ENCODE measurements around the gene SHMT2.

SHMT2 gene

DNA sequence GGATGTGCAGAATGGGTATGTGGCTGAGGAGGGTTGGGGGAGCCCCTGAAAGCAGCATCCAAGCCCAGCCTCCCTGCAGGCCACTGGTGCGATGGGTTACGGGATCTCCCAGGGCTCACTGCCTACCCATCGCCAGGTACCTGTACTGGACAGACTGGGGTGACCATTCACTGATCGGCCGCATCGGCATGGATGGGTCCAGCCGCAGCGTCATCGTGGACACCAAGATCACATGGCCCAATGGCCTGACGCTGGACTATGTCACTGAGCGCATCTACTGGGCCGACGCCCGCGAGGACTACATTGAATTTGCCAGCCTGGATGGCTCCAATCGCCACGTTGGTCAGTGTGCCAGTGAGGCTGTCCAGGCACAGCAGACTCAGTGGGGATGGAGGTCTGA is 31.2 kb upstream of the SHMT2 start:
- no peak for DNase-seq

- no peak for DNase-seq
Measured at GRCh38 chr12:57199191-57199590, 30.3 kb upstream of the SHMT2 start.

DNA sequence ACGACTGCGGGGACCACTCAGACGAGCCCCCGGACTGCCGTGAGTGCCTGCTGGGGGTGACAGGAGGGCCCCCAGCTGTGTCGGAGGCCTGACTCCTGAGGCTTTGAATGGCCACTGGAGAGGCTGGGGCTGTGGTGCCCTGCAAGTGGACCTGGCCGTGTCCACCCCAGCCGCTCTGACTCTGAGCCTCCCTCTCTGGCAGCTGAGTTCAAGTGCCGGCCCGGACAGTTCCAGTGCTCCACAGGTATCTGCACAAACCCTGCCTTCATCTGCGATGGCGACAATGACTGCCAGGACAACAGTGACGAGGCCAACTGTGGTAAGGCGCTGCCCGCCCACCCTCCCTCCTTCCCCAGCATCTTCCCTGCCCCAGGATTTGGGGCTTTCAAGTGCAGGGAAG is 29.0 kb upstream of the SHMT2 start:
- DNase-seq, result no peak

GRCh38 chr12:57201219-57201618 is 28.3 kb upstream of the SHMT2 start:
- DNase-seq, result no peak

- no peak for DNase-seq
Measured at GRCh38 chr12:57201631-57202030, 27.9 kb upstream of the SHMT2 start.

DNA sequence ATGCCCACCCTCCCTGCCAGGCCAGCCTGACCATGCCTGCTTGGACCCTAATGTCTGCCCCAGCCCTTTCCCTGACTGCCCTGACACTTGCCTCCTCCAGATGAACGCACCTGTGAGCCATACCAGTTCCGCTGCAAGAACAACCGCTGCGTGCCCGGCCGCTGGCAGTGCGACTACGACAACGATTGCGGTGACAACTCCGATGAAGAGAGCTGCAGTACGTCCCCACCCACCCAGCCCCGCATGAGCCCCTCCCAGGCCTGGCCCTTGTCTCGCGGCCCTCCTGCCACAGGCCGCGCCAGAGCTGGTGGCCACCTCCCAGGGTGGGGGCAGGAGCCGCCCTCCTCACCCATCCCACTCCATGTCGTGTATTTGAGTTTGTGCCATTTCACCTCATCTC is 27.2 kb upstream of the SHMT2 start:
- DNase-seq, result no peak

DNA sequence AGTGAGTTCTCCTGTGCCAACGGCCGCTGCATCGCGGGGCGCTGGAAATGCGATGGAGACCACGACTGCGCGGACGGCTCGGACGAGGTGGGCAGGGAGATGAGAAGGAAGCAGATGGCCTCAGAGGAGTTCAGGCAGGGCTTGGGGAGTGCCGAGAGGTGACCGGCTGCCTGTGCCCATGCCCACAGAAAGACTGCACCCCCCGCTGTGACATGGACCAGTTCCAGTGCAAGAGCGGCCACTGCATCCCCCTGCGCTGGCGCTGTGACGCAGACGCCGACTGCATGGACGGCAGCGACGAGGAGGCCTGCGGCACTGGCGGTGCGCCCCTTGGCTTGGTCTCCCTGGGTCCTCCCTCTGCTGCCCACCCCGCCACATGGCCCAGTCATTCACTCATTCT is 26.3 kb upstream of the SHMT2 start:
- no peak for DNase-seq

- no peak for DNase-seq
Measured at GRCh38 chr12:57203791-57204190, 25.7 kb upstream of the SHMT2 start.

DNA sequence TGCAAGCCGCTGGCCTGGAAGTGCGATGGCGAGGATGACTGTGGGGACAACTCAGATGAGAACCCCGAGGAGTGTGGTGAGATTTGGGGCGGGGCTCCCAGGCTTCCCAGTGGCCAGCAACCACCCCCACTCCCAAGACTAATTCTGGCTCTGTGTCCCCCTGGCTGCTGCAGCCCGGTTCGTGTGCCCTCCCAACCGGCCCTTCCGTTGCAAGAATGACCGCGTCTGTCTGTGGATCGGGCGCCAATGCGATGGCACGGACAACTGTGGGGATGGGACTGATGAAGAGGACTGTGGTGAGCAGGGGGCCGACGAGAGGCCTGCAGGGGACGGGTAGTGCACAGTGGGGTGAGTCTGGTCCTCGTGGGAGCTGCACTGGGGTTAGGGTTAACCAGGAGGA is 25.1 kb upstream of the SHMT2 start:
- DNase-seq, result no peak

DNA sequence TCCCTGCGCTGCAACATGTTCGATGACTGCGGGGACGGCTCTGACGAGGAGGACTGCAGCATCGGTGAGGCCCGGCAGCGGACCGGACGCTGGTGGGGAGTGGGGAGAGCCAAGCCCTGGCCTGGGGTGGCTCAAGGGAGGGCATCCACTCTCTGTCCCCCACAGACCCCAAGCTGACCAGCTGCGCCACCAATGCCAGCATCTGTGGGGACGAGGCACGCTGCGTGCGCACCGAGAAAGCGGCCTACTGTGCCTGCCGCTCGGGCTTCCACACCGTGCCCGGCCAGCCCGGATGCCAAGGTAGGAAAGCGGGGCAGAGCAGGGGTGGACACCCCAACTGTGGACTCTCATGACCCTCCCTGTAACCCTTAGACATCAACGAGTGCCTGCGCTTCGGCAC is 24.3 kb upstream of the SHMT2 start:
- no peak for DNase-seq

GRCh38 chr12:57205931-57206330 is 23.6 kb upstream of the SHMT2 start:
- no peak for DNase-seq

DNA sequence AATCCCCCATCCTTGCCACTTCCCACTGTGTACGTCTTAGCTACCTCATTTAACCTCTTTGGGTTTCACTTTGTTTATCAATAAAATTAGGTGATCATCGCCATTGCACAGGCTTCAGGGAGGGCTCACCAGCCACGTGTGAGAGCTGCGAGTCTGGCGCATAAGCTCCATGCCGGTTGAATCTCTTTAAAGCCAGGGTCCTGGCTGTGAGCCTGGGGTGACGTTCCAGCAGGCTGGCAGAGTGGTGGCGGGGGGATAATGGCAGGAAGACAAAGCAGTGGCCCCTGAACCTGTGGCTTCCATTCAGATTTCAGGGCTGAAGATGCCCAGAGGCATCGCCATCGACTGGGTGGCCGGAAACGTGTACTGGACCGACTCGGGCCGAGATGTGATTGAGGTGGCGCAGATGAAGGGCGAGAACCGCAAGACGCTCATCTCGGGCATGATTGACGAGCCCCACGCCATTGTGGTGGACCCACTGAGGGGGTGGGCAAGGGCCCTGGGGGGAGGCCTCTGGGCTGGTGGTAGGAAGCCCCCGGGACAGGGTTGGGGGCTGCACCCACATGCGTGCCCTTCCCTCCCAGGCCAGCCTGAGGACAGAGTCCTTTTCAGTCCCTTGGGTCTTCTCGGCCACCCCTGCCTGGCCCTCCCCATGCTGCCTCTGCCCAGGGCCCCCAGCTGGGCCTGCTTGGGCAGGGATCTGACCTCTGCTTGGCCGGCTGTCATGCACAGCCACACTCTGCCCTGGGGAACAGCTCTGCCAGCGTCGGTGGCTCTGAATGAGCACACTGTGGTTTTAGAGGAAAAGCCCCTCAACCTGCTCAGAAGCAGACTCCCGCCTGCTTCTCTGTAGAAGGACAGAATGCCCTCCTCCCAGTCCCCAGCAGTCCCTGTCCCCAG is 21.5 kb upstream of the SHMT2 start:
- no peak for DNase-seq

DNA sequence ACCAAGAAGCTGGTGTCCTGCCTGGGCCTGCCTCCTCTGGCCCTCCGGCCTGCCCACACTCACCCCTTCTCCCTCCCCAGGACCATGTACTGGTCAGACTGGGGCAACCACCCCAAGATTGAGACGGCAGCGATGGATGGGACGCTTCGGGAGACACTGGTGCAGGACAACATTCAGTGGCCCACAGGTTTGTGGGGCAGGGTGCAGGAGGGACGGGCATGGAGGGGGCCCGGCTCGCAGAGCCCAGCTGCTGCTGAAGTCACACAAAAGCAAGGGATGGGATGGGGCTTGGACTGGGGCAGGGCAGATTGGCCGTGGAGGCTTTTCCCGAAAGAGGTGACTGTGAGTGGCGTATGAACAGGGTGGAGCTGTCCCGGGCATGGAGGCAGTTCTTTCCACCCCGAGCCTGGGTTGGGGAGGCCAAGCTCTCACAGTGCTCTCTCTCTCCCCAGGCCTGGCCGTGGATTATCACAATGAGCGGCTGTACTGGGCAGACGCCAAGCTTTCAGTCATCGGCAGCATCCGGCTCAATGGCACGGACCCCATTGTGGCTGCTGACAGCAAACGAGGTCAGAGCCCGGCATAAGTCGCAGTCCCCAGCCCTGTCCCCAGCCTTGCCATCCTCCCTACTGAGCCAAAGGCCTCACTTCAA is 20.8 kb upstream of the SHMT2 start:
- DNase-seq, result no peak

DNA sequence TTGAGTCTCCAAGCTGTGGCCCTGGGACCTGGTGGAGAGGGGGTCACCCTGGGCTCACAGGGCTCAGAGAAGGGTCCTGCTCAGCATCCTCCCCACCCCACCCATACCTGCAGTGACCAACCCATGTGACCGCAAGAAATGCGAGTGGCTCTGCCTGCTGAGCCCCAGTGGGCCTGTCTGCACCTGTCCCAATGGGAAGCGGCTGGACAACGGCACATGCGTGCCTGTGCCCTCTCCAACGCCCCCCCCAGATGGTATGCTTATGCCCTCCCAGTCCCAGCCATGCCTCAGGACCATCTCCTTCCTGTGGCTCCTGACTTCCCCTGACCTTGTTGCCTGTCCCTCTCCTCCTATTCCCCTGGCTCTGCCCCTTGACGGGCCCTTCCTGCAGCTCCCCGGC is 19.6 kb upstream of the SHMT2 start:
- DNase-seq, result no peak

- no peak for DNase-seq
Measured at GRCh38 chr12:57210461-57210860, 19.1 kb upstream of the SHMT2 start.

DNA sequence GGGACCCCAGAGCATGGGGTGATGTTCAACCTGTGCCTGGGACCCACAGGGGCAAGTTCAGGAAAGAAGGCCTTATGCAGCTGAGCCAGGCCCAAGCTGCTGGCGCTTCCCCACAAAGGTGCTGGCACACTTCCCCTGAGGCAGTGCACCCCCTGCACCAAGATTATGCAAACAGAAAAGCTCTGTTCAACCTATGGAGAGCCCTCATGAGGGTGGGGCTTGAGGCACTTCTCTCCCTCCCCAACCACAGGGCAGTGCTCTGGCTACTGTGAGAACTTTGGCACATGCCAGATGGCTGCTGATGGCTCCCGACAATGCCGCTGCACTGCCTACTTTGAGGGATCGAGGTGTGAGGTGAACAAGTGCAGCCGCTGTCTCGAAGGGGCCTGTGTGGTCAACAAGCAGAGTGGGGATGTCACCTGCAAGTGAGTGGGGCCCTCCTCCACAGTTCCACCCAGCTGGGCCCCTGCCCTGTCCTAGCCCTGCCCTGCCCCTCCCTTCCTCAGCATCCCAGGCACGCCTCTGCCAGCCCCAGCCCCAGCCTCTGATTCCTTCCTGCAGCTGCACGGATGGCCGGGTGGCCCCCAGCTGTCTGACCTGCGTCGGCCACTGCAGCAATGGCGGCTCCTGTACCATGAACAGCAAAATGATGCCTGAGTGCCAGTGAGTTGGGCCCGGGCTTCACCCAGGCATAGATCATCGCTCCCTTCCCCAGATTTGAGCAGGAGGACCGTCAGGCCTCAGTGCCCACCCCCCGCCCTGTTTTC is 18.4 kb upstream of the SHMT2 start:
- no peak for DNase-seq

DNA sequence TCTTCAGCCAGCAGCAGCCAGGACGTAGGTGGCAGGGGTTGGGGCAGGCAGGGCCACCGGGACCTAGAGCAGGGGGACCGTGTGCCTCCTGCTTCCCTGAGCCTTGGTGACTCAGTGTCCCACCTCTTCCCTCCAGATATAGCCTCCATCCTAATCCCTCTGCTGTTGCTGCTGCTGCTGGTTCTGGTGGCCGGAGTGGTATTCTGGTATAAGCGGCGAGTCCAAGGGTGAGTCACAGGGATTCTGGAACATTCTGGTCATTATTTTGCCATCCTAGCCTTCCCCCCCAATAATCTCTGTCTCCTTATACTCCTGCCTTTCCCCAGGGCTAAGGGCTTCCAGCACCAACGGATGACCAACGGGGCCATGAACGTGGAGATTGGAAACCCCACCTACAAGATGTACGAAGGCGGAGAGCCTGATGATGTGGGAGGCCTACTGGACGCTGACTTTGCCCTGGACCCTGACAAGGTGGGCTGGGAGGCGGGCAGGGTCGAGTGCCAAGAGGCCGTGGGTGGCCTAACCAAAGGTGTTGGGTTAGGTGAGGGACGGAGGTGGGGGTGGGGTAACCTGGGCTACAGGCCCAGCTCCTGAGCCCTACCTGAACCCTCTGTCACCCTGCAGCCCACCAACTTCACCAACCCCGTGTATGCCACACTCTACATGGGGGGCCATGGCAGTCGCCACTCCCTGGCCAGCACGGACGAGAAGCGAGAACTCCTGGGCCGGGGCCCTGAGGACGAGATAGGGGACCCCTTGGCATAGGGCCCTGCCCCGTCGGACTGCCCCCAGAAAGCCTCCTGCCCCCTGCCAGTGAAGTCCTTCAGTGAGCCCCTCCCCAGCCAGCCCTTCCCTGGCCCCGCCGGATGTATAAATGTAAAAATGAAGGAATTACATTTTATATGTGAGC is 17.5 kb upstream of the SHMT2 start:
- DNase-seq, result no peak

DNA sequence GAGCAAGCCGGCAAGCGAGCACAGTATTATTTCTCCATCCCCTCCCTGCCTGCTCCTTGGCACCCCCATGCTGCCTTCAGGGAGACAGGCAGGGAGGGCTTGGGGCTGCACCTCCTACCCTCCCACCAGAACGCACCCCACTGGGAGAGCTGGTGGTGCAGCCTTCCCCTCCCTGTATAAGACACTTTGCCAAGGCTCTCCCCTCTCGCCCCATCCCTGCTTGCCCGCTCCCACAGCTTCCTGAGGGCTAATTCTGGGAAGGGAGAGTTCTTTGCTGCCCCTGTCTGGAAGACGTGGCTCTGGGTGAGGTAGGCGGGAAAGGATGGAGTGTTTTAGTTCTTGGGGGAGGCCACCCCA is 16.8 kb upstream of the SHMT2 start:
- DNase-seq, result no peak

GRCh38 chr12:57213058-57213715 is 16.3 kb upstream of the SHMT2 start:
- peak; percentile 31 for DNase-seq

DNA sequence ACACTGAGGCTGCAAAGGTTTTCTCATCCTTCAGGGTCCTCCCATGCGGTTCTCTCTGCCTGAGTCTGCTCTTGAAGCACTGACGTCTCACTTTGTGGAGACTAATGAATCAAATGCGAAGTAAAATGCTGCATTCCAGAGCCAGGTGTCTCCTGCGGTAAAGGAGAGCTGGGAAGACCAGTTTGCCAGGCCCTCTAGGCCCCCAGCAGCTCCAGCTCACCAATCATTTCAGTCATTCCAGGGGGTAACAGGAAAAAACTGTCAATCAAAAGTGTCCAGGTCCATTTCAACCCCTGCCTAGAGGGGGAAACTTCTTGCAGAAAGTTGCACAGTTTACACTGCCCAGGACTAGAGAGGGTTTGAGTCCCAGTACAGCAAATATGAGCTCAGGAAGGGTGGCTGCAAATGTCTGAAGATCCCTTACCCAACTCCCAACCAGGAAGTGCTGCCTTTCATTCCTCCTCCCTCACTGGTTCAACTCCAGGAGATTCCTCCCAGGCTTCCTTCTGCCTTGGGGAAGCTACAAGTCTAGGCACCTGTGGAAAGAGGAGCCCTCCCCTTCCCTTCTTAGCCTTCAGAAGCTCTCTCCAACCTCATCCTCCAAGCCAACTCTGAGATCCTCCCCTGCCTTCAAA is 15.6 kb upstream of the SHMT2 start:
- no peak for DNase-seq

DNA sequence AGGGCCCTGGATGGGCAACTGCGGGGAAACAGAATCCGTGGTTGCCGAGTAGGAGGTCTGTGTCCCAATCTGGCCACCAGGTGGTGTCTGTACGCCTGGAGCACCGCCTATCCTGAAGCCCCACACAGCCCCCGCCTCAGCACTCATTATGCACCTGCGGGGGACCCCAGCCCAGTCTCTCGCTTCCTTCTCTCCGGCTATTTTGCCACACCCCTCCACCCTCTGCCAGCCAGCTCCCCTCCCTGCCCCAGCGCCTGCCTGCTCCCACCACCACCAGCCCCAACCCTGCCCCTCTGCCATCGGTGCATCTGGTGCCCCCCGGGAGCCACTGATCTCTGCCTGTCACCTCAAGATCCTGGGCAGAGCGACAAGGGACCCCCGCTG is 15.1 kb upstream of the SHMT2 start:
- peak; percentile 24 for DNase-seq

DNA sequence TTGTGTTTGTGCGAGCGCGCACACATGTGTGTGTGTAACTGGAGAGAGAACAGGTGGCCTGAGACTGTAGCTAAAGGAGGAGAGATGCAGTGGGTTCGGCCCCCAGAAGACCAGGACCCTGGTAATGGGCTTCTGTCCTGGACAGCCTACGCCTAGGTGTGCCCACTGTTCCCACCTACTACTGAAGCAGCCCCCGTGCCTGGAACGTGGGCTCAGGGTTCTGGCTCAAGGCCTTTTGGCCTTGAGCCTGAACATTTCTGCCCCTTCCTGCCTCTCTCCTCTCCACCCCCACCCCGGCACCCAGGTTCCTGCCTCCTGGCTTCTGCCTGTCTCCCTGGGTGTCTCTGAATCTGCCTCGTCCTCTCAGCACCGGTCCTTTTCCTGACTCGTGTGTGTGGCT is 14.4 kb upstream of the SHMT2 start:
- DNase-seq, result no peak
